Activated T-helper 1 cell treated with anti-CD3 and anti-CD28 coated beads, Interleukin-12 subunit alpha, Interleukin-12 subunit beta, Interleukin-2, Interleukin-4 antibody, amounts not matched to agents 30 ng/mL and 10 ng/mL and 1 ng/mL, durations not matched to agents 14 hours and 24 hours and 36 hours (primary cell): ENCODE measurements around the gene PYGB. TPM values are rescaled to one million over a fixed set of nuclear protein-coding genes. Genes with fewer than 3 reads are reported as not detected.

Experiments used
- DNase-seq: peaks from one replicate; pipeline ENCODE4 v3.0.0; 2021; ENCODE audit warnings: low spot score
- H3K27ac Mint-ChIP-seq: one replicate; pipeline ENCODE4 v1.8.0; 2021; ENCODE audit warnings: mild to moderate bottlenecking, mixed read lengths
- H3K27me3 Mint-ChIP-seq: one replicate; pipeline ENCODE4 v1.8.0; 2022; ENCODE audit warnings: mild to moderate bottlenecking, moderate library complexity, mixed read lengths; ENCODE audit not compliant: insufficient read depth
- H3K36me3 Mint-ChIP-seq: one replicate; pipeline ENCODE4 v1.8.0; 2021; ENCODE audit warnings: low read depth, mixed read lengths
- H3K4me1 Mint-ChIP-seq: one replicate; pipeline ENCODE4 v1.8.0; 2021; ENCODE audit warnings: low read depth, mixed read lengths
- H3K4me3 Mint-ChIP-seq: one replicate; pipeline ENCODE4 v1.8.0; 2021; ENCODE audit warnings: mild to moderate bottlenecking, moderate library complexity, mixed read lengths
- H3K9me3 Mint-ChIP-seq: one replicate; pipeline ENCODE4 v1.8.0; 2021; ENCODE audit warnings: mixed read lengths
- intact Hi-C: fragments of 100-400 bp; cut with micrococcal nuclease; formaldehyde crosslinking; loops from one replicate; pipeline ENCODE4 v1.15.1; 2024
- total RNA-seq: library from RNA; stranded (reverse); gene quantifications from 2 replicates; pipeline ENCODE4 v1.2.3, GENCODE V29; 2022

Gene PYGB
- total RNA-seq, 1 donor from 2014 or later, result 38.5 TPM

GRCh38 chr20:25340380-25340779 is 92.5 kb downstream of the PYGB start:
- H3K27me3 Mint-ChIP-seq, result no peaks in the 10 kb centered on the region
- H3K9me3 Mint-ChIP-seq, result peaks cover 3% of the 10 kb centered on the region
- intact Hi-C loops, result no loop called here
- H3K36me3 Mint-ChIP-seq, result peaks cover 13% of the 10 kb centered on the region
- H3K4me3 Mint-ChIP-seq, result no peak overlapping the region
- no peak overlapping the region for H3K27ac Mint-ChIP-seq
- DNase-seq, result no peak
- peaks cover 16% of the 10 kb centered on the region for H3K4me1 Mint-ChIP-seq

- intact Hi-C loops, result no loop called here
- Mint-ChIP-seq H3K4me1 (peaks cover 31% of the 10 kb centered on the region), H3K9me3 (no peaks in the 10 kb centered on the region), H3K36me3 (peaks cover 11% of the 10 kb centered on the region), H3K4me3 (no peak overlapping the region), H3K27ac (no peak overlapping the region), H3K27me3 (no peaks in the 10 kb centered on the region)
- no peak for DNase-seq
These were observed 94.1 kb downstream of the PYGB start for GRCh38 chr20:25341716-25342680.

- Mint-ChIP-seq H3K36me3 (peaks cover 6% of the 10 kb centered on the region), H3K4me1 (peaks cover 32% of the 10 kb centered on the region), H3K27me3 (peaks cover 3% of the 10 kb centered on the region), H3K27ac (no peak overlapping the region), H3K4me3 (no peak overlapping the region), H3K9me3 (no peaks in the 10 kb centered on the region)
- no peak for DNase-seq
- intact Hi-C loops, result loop anchor here (2.0 kb wide), 1 partner anchor 46 kb away; the partner anchor contains the start of gene ABHD12
These were observed 96.7 kb downstream of the PYGB start for GRCh38 chr20:25344634-25345033.

GRCh38 chr20:25345721-25346120 is 97.8 kb downstream of the PYGB start:
- no peak for DNase-seq
- peaks cover 3% of the 10 kb centered on the region for H3K27me3 Mint-ChIP-seq
- intact Hi-C loops, result loop anchor here (2.0 kb wide), 1 partner anchor 45 kb away; the partner anchor contains the start of gene ABHD12
- no peak overlapping the region for H3K4me3 Mint-ChIP-seq
- H3K27ac Mint-ChIP-seq, result no peak overlapping the region
- H3K9me3 Mint-ChIP-seq, result no peaks in the 10 kb centered on the region
- peaks cover 6% of the 10 kb centered on the region for H3K36me3 Mint-ChIP-seq
- H3K4me1 Mint-ChIP-seq, result peaks cover 32% of the 10 kb centered on the region

- H3K27ac Mint-ChIP-seq, result no peak overlapping the region
- peak; percentile 42 for DNase-seq
- intact Hi-C loops, result no loop called here
- H3K36me3 Mint-ChIP-seq, result peaks cover 6% of the 10 kb centered on the region
- peaks cover 32% of the 10 kb centered on the region for H3K4me1 Mint-ChIP-seq
- H3K4me3 Mint-ChIP-seq, result peak overlapping the region; percentile 5
- peaks cover 3% of the 10 kb centered on the region for H3K27me3 Mint-ChIP-seq
- no peaks in the 10 kb centered on the region for H3K9me3 Mint-ChIP-seq
These were observed 98.5 kb downstream of the PYGB start for GRCh38 chr20:25346349-25346748.

Other genes starting within 250 kb of the PYGB start
- gene ACSS1, start 189.9 kb upstream of the PYGB start, total RNA-seq, result 11.7 and 12.7 TPM in 2 replicates
- gene VSX1, start 165.9 kb upstream of the PYGB start, total RNA-seq, result not detected in 2 replicates
- 42.5 and 43.5 TPM in 2 replicates for gene ENTPD6, start 52.4 kb upstream of the PYGB start, total RNA-seq
- gene ABHD12, start 142.8 kb downstream of the PYGB start, total RNA-seq, result 37.0 and 37.6 TPM in 2 replicates
- gene GINS1, start 159.6 kb downstream of the PYGB start, total RNA-seq, result 39.6 and 40.1 TPM in 2 replicates